Measurements from ENCODE around the gene CYP2B6. TPM values are rescaled to one million over a fixed set of nuclear protein-coding genes. Genes with fewer than 3 reads are reported as not detected.

CYP2B6 gene
- polyA plus RNA-seq, 2 of the 4 experiments (the other 2 are of a cell fraction) = not detected

DNA sequence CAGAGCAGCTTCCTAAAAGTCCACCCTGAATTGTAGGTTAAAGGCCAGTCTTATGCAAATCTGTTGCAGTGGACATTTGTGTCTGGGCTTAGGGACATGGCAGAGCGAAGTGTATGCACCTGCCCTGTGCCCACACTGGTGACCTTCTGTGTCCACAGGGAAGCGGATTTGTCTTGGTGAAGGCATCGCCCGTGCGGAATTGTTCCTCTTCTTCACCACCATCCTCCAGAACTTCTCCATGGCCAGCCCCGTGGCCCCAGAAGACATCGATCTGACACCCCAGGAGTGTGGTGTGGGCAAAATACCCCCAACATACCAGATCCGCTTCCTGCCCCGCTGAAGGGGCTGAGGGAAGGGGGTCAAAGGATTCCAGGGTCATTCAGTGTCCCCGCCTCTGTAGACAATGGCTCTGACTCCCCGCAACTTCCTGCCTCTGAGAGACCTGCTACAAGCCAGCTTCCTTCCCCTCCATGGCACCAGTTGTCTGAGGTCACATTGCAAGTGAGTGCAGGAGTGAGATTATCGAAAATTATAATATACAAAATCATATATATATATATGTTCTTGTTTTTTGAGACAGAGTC lies 25.5 kb downstream of the CYP2B6 start:
- POLR2A ChIA-PET = no interaction called here
- Histone ChIP-seq H3K4me2 (no peak overlapping the region), H3K9me3 (0 out of 3 replicates have a peak, but pooled peaks cover 4% of the 10 kb centered on the region), H3K4me1 (no peaks in the 10 kb centered on the region), H3K4me3 (no peak overlapping the region), H3K27ac (no peak overlapping the region)
- CTCF ChIA-PET = interaction anchor here (0.6 to 1.9 kb wide), 5 partner anchors 10 to 581 kb away, joined by 3 to 6 read pairs (median 4); no protein-coding TSS in a partner anchor
- WGBS (ENCODE audit: missing lambda C conversion rate) = 68% methylated on average over 12 of the region's 12 CpGs
- FAIRE-seq (peak; percentile 86), DNase-seq (ENCODE audit: low read depth in 1 of 2, low spot score in 1 of 2) (no peak), ATAC-seq (no peak)
- TF ChIP-seq MAFK (IDR thresholded peaks at IDR 0.05; ENCODE audit: partially characterized antibody) (no peak), KDM5A (IDR thresholded peaks at IDR 0.05) (no peak), EHF (CRISPR knock-in tag; IDR thresholded peaks at IDR 0.05) (no peak), CBX2 (IDR thresholded peaks at IDR 0.05; ENCODE audit: borderline replicate concordance, low read depth) (no peak), TP53 (CRISPR knock-in tag; IDR thresholded peaks at IDR 0.05) (no peak), ZFP36 (IDR thresholded peaks at IDR 0.05; ENCODE audit: borderline replicate concordance, partially characterized antibody) (no peak), JUN (IDR thresholded peaks at IDR 0.05) (no peak), HEYL (CRISPR knock-in tag; IDR thresholded peaks at IDR 0.05) (no peak), HOXB5 (CRISPR knock-in tag; IDR thresholded peaks at IDR 0.05) (no peak), KDM1A (IDR thresholded peaks at IDR 0.05; ENCODE audit: low read depth) (no peak), SMC3 (IDR thresholded peaks at IDR 0.05) (no peak), SREBF2 (IDR thresholded peaks at IDR 0.05) (no peak)
- TF ChIP-seq, protein P1, sequence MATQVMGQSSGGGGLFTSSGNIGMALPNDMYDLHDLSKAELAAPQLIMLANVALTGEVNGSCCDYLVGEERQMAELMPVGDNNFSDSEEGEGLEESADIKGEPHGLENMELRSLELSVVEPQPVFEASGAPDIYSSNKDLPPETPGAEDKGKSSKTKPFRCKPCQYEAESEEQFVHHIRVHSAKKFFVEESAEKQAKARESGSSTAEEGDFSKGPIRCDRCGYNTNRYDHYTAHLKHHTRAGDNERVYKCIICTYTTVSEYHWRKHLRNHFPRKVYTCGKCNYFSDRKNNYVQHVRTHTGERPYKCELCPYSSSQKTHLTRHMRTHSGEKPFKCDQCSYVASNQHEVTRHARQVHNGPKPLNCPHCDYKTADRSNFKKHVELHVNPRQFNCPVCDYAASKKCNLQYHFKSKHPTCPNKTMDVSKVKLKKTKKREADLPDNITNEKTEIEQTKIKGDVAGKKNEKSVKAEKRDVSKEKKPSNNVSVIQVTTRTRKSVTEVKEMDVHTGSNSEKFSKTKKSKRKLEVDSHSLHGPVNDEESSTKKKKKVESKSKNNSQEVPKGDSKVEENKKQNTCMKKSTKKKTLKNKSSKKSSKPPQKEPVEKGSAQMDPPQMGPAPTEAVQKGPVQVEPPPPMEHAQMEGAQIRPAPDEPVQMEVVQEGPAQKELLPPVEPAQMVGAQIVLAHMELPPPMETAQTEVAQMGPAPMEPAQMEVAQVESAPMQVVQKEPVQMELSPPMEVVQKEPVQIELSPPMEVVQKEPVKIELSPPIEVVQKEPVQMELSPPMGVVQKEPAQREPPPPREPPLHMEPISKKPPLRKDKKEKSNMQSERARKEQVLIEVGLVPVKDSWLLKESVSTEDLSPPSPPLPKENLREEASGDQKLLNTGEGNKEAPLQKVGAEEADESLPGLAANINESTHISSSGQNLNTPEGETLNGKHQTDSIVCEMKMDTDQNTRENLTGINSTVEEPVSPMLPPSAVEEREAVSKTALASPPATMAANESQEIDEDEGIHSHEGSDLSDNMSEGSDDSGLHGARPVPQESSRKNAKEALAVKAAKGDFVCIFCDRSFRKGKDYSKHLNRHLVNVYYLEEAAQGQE (IDR thresholded peaks at IDR 0.05) = no peak

DNA sequence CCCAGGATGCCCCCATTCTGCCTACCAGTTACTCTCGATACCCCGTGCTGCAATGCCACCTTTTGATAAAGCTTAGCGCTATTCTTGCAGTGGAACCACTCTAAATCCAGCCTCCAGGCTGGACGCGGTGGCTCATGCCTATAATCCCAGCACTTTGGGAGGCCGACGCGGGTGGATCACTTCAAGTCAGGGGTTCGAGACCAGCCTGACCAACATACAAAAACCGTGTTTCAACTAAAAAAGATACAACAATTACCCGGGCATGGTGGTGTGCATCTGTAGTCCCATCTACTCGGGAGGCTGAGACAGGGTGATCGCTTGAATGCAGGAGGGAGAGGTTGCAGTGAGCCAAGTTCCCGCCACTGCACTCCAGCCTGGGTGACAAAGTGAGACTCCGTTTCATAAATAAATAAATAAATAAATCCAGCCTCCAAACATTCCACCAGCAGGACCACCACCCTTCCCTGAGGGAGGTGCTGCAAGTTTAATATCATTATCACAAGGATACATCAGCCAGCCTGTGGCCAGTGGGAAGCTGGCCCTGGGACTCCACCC lies 27.7 kb downstream of the CYP2B6 start:
- WGBS (ENCODE audit: missing lambda C conversion rate) = 66% methylated on average over 15 of the region's 15 CpGs
- H3K27ac ChIP-seq = no peak overlapping the region
- ChIA-PET CTCF (interaction anchor here (1.9 kb wide), 1 partner anchor 12 kb away, joined by 5 read pairs; no protein-coding TSS in a partner anchor), POLR2A (no interaction called here)
- H3K4me3 ChIP-seq = no peak overlapping the region
- ATAC-seq = no peak
- peak; percentile 23 for FAIRE-seq
- DNase-seq (ENCODE audit: low read depth in 1 of 2, low spot score in 1 of 2) = no peak
- no peak overlapping the region for H3K4me2 ChIP-seq
- TF ChIP-seq RARB (CRISPR knock-in tag; IDR thresholded peaks at IDR 0.05) (no peak), EHF (CRISPR knock-in tag; IDR thresholded peaks at IDR 0.05) (no peak), RAD21 (conservative IDR thresholded peaks at IDR 0.05 in 1 of 2, IDR thresholded peaks at IDR 0.05 in 1 of 2) (no peak), CBX2 (IDR thresholded peaks at IDR 0.05; ENCODE audit: borderline replicate concordance, low read depth) (no peak)
- H3K4me1 ChIP-seq = no peaks in the 10 kb centered on the region
- H3K9me3 ChIP-seq = no peaks in the 10 kb centered on the region

DNA sequence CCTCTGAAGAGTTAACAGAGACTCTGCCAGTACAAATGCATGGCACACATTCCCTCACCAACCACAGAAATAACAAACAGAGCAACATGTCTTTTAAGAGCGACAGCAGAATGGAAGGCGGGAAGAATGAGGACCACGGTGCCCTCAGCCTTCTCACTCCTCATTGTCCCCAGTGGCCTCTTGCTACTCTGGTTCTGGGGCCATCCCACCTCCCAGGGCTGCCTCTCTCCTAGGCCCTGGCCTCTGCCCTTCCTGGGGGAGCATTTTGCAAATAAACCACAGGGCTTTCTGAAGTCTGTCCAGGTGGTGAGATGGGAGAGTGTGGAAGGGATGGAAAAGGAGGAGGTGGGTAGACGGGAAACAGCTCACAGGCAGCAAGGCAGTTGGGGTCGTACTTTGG lies 28.3 kb downstream of the CYP2B6 start:
- H3K27ac ChIP-seq = no peak overlapping the region
- CTCF ChIA-PET = interaction anchor here (1.7 to 1.8 kb wide), 3 partner anchors 13 to 23 kb away, joined by 3 to 5 read pairs (median 3); no protein-coding TSS in a partner anchor
- no peaks in the 10 kb centered on the region for H3K9me3 ChIP-seq
- DNase-seq (ENCODE audit: low read depth in 1 of 2, low spot score in 1 of 2) (no peak), ATAC-seq (no peak), FAIRE-seq (peak; percentile 49)
- 54% methylated on average over 5 of the region's 5 CpGs for WGBS (ENCODE audit: missing lambda C conversion rate)
- POLR2A ChIA-PET = no interaction called here
- no peak overlapping the region for H3K4me2 ChIP-seq
- TF ChIP-seq KDM5A (IDR thresholded peaks at IDR 0.05) (no peak), EHMT2 (IDR thresholded peaks at IDR 0.05; ENCODE audit: low read depth) (no peak), POLR2A (IDR thresholded peaks at IDR 0.05; ENCODE audit: low read length) (no peak), RAD21 (conservative IDR thresholded peaks at IDR 0.05 in 1 of 2, IDR thresholded peaks at IDR 0.05 in 1 of 2) (no peak), HEYL (CRISPR knock-in tag; IDR thresholded peaks at IDR 0.05) (no peak), TFCP2L1 (CRISPR knock-in tag; IDR thresholded peaks at IDR 0.05) (no peak), JUNB (IDR thresholded peaks at IDR 0.05) (no peak), MAFK (IDR thresholded peaks at IDR 0.05; ENCODE audit: partially characterized antibody) (no peak), BHLHE40 (IDR thresholded peaks at IDR 0.05; ENCODE audit: low read depth, low read length) (no peak), HOXB13 (CRISPR knock-in tag; IDR thresholded peaks at IDR 0.05; ENCODE audit: low read depth) (no peak), ZFP36 (IDR thresholded peaks at IDR 0.05; ENCODE audit: borderline replicate concordance, partially characterized antibody) (no peak), NR3C1 (IDR thresholded peaks at IDR 0.05) (no peak), ZC3H11A (IDR thresholded peaks at IDR 0.05) (no peak)
- TF ChIP-seq, protein P2, sequence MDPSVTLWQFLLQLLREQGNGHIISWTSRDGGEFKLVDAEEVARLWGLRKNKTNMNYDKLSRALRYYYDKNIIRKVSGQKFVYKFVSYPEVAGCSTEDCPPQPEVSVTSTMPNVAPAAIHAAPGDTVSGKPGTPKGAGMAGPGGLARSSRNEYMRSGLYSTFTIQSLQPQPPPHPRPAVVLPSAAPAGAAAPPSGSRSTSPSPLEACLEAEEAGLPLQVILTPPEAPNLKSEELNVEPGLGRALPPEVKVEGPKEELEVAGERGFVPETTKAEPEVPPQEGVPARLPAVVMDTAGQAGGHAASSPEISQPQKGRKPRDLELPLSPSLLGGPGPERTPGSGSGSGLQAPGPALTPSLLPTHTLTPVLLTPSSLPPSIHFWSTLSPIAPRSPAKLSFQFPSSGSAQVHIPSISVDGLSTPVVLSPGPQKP (IDR thresholded peaks at IDR 0.05; ENCODE audit: low read depth, low read length) = no peak
- H3K4me1 ChIP-seq = no peaks in the 10 kb centered on the region
- no peak overlapping the region for H3K4me3 ChIP-seq

All from A549 (cell line).